Kidney epithelial cell (primary cell): ENCODE results near the gene TET2. TPM values are rescaled to one million over a fixed set of nuclear protein-coding genes. Genes with fewer than 3 reads are reported as not detected.

Source experiments
- DNase-seq: peaks from one replicate; pipeline ENCODE4 v3.0.0-alpha.2; 2010; ENCODE audit warnings: low read depth
- H3K27me3 ChIP-seq: 2 replicates; pipeline ENCODE4 v1.6.0; 2011; ENCODE audit warnings: low read length; ENCODE audit not compliant: control insufficient read depth, insufficient read depth
- H3K36me3 ChIP-seq: 2 replicates; pipeline ENCODE4 v1.5.1; 2011; ENCODE audit warnings: low read length; ENCODE audit not compliant: control insufficient read depth, insufficient read depth
- H3K4me3 ChIP-seq: 2 replicates; pipeline ENCODE4 v1.5.1; 2011; ENCODE audit warnings: low read depth, mild to moderate bottlenecking, control low read depth, low read length
- CTCF ChIP-seq: IDR thresholded peaks from 2 replicates; pipeline ENCODE4 v1.5.1; 2011; ENCODE audit warnings: mild to moderate bottlenecking, moderate library complexity, low read length, control low read depth, inconsistent platforms; ENCODE audit not compliant: insufficient read depth, poor library complexity, severe bottlenecking
- total RNA-seq: library from RNA; depleted of rRNA; stranded (reverse); fragments of >200 nt; gene quantifications from 2 replicates; pipeline ENCODE4 v1.2.3, GENCODE V29; 2015

Gene TET2
- total RNA-seq, 1 donor from 2014 or later, result 10.4 TPM

DNA sequence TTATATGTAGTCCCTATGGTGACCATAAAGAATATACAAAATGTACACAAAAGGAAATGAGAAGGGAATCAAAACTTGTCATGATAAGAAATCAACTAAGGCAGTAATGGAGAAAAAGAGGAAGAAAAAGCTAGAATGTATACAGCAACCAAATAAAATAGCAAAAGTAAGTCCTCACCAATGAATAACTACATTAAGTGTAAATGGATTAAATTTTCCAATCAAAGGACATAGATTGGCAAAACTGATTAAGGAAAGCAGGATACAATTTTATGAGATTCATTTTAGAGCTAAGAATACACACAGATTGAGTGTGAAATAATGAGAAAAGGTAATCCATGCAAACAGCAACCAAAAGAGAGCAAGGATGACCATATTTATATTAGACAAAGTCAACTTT lies 157.4 kb downstream of the TET2 start:
- no peak for TF ChIP-seq CTCF
- DNase-seq, result no peak
- Histone ChIP-seq H3K27me3 (no peaks in the 10 kb centered on the region), H3K36me3 (no peaks in the 10 kb centered on the region), H3K4me3 (no peak overlapping the region)

DNA sequence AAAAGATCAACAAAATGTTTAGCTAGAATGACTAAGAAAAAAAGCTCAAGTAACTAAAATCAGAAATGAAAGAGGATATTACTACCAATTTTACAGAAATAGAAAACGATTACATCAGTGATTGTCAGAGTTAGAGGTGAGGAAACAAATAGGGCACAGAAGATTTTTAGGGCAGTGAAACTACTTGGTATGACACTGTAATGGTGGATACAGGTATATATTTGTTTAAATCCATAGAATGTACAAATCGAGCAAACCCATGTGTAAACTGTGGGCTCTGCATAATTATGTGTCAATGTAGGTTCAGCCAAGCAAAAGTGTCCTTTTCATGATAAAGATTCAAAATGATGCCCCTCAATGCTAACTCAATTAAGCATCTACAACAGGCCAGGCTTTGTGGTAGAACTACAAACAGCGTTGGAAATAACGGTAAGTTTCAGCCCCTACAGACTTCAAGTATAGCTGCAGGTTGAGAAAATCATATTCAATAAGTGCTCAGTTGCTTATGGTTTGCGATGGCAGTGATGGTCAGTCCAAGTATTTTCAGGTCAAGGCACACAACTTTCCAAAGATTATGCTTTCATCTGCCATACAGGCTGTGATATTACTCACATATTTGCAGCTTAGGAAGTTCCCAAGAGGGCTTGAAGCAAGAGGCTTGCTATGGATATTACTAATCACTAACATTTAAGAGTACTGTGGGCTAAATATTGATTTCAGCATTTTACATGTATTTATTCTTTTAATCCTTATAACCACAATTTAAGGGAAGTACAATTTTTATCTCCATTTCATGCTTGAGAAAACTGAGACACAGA lies 158.6 kb downstream of the TET2 start:
- DNase-seq, result no peak
- Histone ChIP-seq H3K4me3 (no peak overlapping the region), H3K36me3 (no peaks in the 10 kb centered on the region), H3K27me3 (no peaks in the 10 kb centered on the region)
- no peak for TF ChIP-seq CTCF

GRCh38 chr4:105306158-105306781 lies 159.6 kb downstream of the TET2 start:
- no peak for TF ChIP-seq CTCF
- no peak for DNase-seq
- H3K4me3 ChIP-seq, result no peak overlapping the region
- no peaks in the 10 kb centered on the region for H3K27me3 ChIP-seq
- H3K36me3 ChIP-seq, result no peaks in the 10 kb centered on the region

GRCh38 chr4:105306820-105307219 lies 160.1 kb downstream of the TET2 start:
- TF ChIP-seq CTCF, result no peak
- no peak for DNase-seq
- Histone ChIP-seq H3K27me3 (no peaks in the 10 kb centered on the region), H3K4me3 (no peak overlapping the region), H3K36me3 (no peaks in the 10 kb centered on the region)

- Histone ChIP-seq H3K4me3 (no peak overlapping the region), H3K27me3 (no peaks in the 10 kb centered on the region), H3K36me3 (no peaks in the 10 kb centered on the region)
- no peak for TF ChIP-seq CTCF
- DNase-seq, result no peak
These were observed 171.8 kb downstream of the TET2 start for GRCh38 chr4:105318486-105318885.
